Measurements from ENCODE around the gene DYNLT4.

DNA sequence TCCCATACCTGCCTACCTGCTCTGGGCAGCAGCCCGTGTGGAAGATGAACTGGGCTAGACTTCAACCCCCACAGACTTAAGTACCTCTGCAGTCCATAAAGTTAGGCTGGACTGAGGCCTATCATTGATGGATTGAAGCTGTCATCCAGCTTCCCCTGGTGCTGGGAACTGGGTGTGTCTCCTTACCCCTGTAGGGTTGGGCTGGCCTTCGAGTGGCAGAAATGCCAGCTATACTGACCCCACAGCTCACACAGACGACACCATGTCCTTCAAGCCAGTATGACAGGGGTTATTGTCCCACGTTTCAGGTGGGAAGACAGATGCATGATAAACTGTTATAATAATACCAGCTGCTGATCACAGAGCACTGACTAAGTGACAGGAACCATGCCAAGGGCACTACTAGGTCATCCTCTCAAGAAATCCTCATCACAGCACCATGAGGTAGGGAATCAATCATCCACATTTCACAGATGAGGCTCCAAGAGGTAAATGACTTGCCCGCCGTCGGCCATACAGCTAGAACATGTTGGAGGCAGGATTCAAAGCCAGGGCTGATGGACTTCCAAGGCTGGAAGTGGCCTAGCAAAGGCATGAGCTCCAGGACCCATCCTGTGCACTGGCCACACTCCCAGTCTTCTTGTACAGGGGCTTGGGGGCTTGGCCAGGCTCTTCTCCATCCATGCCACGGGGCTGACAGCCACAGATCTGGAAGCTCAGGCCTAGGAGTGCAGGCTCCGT, 18.9 kb downstream of the DYNLT4 start, which contains the start of gene BEST4:
- TF ChIP-seq, protein P1, sequence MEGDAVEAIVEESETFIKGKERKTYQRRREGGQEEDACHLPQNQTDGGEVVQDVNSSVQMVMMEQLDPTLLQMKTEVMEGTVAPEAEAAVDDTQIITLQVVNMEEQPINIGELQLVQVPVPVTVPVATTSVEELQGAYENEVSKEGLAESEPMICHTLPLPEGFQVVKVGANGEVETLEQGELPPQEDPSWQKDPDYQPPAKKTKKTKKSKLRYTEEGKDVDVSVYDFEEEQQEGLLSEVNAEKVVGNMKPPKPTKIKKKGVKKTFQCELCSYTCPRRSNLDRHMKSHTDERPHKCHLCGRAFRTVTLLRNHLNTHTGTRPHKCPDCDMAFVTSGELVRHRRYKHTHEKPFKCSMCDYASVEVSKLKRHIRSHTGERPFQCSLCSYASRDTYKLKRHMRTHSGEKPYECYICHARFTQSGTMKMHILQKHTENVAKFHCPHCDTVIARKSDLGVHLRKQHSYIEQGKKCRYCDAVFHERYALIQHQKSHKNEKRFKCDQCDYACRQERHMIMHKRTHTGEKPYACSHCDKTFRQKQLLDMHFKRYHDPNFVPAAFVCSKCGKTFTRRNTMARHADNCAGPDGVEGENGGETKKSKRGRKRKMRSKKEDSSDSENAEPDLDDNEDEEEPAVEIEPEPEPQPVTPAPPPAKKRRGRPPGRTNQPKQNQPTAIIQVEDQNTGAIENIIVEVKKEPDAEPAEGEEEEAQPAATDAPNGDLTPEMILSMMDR (IDR thresholded peaks at IDR 0.05): no peak
- TF ChIP-seq POLR2A (IDR thresholded peaks at IDR 0.05): no peak
